ENCODE data around the gene PTPRD. TPM values are rescaled to one million over a fixed set of nuclear protein-coding genes. Genes with fewer than 3 reads are reported as not detected.

PTPRD gene
- total and polyA plus RNA-seq, 9 of the 15 experiments (the other 6 are each of a cell fraction or from before 2014, with no cell fraction given): 0.11 TPM; not detected in 8

DNA sequence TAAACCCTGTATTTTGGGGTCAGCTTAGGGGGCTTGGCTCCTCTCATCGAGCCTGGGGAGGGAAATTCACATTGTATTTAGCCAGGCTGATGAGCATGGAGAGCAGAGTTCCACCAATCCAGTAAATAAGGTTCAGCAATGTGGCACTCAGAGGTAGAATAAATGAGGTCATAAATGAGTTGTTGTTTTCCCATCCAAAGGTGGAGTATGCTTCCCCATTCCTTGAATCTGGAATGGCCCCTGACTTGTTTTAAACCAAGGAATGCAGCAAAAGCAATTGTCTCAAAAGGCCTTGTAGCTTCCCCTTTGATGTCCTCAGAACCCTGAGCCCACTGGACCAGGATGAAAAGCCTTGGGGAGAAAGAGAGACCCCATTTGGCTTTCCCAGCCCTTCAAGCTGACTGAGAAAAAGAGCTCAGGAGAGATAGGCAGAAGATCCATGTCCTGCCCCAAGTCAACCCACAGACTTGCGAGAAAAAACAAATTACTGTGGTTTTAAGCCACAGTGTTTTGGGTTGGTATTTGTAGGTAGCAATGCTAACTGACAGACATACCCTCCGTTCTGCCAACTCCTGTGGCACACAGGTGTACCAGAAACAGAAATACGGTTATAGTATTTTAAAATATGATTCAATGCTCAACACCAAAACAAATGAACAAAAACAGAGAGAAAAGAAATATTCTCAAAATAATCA, 2247.2 kb downstream of the PTPRD start:
- no TSS peak for BruUV-seq (replicated peaks)
- no peaks in the 10 kb centered on the region for H3K27me3 ChIP-seq (ENCODE audit: control insufficient read depth in 2 of 2, insufficient read depth in 2 of 2, low read length in 2 of 2)
- H3K9me3 ChIP-seq (replicated peaks; ENCODE audit: control insufficient read depth, insufficient read depth, low read depth, low read length): no peaks in the 10 kb centered on the region; the same call in 1 of the 2 replicates
- ChIA-PET POLR2A (no interaction called here), CTCF (ENCODE audit: low intra/inter-chr PET ratio) (no interaction called here)
- H3K9me1 ChIP-seq (ENCODE audit: control insufficient read depth, insufficient read depth, low read length): no peaks in the 10 kb centered on the region
- in situ Hi-C loops (cut with MboI) (no loop called here), intact Hi-C loops (cut with micrococcal nuclease) (no loop called here)
- no peak overlapping the region for H3K9ac ChIP-seq (ENCODE audit: insufficient read depth in 1 of 2, low read depth in 2 of 2, low read length in 2 of 2)
- DNase-seq (ENCODE audit: extremely low read depth in 1 of 4, low spot score in 3 of 4) (no peak), FAIRE-seq (no peak), ATAC-seq (no peak)
- no peak overlapping the region for H3K4me2 ChIP-seq (ENCODE audit: insufficient read depth, low read length)
- H3K27ac ChIP-seq (ENCODE audit: extremely low read depth, low read depth, low read length): no peak overlapping the region
- no peaks in the 10 kb centered on the region for H3K4me1 ChIP-seq (replicated peaks in 1 of 2; ENCODE audit: control insufficient read depth in 2 of 2, insufficient read depth in 2 of 2, low read length in 2 of 2)
- H3K36me3 ChIP-seq (ENCODE audit: control insufficient read depth, insufficient read depth, low read length): no peaks in the 10 kb centered on the region
- 0% methylated on average over 4 of the region's 4 CpGs for WGBS (ENCODE audit: insufficient coverage, low coverage, missing lambda C conversion rate)
- no peaks in the 10 kb centered on the region for H4K20me1 ChIP-seq (replicated peaks; ENCODE audit: control insufficient read depth, insufficient read depth, low read length)
- TF ChIP-seq, protein P1, sequence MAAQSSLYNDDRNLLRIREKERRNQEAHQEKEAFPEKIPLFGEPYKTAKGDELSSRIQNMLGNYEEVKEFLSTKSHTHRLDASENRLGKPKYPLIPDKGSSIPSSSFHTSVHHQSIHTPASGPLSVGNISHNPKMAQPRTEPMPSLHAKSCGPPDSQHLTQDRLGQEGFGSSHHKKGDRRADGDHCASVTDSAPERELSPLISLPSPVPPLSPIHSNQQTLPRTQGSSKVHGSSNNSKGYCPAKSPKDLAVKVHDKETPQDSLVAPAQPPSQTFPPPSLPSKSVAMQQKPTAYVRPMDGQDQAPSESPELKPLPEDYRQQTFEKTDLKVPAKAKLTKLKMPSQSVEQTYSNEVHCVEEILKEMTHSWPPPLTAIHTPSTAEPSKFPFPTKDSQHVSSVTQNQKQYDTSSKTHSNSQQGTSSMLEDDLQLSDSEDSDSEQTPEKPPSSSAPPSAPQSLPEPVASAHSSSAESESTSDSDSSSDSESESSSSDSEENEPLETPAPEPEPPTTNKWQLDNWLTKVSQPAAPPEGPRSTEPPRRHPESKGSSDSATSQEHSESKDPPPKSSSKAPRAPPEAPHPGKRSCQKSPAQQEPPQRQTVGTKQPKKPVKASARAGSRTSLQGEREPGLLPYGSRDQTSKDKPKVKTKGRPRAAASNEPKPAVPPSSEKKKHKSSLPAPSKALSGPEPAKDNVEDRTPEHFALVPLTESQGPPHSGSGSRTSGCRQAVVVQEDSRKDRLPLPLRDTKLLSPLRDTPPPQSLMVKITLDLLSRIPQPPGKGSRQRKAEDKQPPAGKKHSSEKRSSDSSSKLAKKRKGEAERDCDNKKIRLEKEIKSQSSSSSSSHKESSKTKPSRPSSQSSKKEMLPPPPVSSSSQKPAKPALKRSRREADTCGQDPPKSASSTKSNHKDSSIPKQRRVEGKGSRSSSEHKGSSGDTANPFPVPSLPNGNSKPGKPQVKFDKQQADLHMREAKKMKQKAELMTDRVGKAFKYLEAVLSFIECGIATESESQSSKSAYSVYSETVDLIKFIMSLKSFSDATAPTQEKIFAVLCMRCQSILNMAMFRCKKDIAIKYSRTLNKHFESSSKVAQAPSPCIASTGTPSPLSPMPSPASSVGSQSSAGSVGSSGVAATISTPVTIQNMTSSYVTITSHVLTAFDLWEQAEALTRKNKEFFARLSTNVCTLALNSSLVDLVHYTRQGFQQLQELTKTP (IDR thresholded peaks at IDR 0.05; ENCODE audit: low read depth in 1 of 2, partially characterized antibody in 2 of 2): no peak
- no peak for TF ChIP-seq RFX7 (CRISPR knock-in tag; IDR thresholded peaks at IDR 0.05)
- TF ChIP-seq, protein P2, sequence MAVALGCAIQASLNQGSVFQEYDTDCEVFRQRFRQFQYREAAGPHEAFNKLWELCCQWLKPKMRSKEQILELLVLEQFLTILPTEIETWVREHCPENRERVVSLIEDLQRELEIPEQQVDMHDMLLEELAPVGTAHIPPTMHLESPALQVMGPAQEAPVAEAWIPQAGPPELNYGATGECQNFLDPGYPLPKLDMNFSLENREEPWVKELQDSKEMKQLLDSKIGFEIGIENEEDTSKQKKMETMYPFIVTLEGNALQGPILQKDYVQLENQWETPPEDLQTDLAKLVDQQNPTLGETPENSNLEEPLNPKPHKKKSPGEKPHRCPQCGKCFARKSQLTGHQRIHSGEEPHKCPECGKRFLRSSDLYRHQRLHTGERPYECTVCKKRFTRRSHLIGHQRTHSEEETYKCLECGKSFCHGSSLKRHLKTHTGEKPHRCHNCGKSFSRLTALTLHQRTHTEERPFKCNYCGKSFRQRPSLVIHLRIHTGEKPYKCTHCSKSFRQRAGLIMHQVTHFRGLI (CRISPR knock-in tag; IDR thresholded peaks at IDR 0.05): no peak
- TF ChIP-seq, protein P3, sequence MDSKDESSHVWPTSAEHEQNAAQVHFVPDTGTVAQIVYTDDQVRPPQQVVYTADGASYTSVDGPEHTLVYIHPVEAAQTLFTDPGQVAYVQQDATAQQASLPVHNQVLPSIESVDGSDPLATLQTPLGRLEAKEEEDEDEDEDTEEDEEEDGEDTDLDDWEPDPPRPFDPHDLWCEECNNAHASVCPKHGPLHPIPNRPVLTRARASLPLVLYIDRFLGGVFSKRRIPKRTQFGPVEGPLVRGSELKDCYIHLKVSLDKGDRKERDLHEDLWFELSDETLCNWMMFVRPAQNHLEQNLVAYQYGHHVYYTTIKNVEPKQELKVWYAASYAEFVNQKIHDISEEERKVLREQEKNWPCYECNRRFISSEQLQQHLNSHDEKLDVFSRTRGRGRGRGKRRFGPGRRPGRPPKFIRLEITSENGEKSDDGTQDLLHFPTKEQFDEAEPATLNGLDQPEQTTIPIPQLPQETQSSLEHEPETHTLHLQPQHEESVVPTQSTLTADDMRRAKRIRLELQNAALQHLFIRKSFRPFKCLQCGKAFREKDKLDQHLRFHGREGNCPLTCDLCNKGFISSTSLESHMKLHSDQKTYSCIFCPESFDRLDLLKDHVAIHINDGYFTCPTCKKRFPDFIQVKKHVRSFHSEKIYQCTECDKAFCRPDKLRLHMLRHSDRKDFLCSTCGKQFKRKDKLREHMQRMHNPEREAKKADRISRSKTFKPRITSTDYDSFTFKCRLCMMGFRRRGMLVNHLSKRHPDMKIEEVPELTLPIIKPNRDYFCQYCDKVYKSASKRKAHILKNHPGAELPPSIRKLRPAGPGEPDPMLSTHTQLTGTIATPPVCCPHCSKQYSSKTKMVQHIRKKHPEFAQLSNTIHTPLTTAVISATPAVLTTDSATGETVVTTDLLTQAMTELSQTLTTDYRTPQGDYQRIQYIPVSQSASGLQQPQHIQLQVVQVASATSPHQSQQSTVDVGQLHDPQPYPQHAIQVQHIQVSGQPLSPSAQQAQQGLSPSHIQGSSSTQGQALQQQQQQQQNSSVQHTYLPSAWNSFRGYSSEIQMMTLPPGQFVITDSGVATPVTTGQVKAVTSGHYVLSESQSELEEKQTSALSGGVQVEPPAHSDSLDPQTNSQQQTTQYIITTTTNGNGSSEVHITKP (IDR thresholded peaks at IDR 0.05; ENCODE audit: partially characterized antibody): no peak
- no peak for TF ChIP-seq SMAD3 (CRISPR knock-in tag; conservative IDR thresholded peaks at IDR 0.05)
- TF ChIP-seq, protein P4, sequence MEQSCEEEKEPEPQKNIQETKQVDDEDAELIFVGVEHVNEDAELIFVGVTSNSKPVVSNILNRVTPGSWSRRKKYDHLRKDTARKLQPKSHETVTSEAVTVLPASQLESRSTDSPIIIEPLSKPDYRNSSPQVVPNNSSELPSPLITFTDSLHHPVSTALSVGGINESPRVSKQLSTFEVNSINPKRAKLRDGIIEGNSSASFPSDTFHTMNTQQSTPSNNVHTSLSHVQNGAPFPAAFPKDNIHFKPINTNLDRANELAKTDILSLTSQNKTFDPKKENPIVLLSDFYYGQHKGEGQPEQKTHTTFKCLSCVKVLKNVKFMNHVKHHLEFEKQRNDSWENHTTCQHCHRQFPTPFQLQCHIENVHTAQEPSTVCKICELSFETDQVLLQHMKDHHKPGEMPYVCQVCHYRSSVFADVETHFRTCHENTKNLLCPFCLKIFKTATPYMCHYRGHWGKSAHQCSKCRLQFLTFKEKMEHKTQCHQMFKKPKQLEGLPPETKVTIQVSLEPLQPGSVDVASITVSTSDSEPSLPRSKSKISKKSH (CRISPR knock-in tag; IDR thresholded peaks at IDR 0.05): no peak
- TF ChIP-seq ASH1L (IDR thresholded peaks at IDR 0.05; ENCODE audit: borderline replicate concordance, low read depth, partially characterized antibody): no peak
- TF ChIP-seq ZNF124 (CRISPR knock-in tag; IDR thresholded peaks at IDR 0.05): no peak
- TF ChIP-seq HMGN3 (IDR thresholded peaks at IDR 0.05; ENCODE audit: borderline replicate concordance, extremely low read depth, insufficient read length, low read depth, low read length): no peak
- TF ChIP-seq POLR2H (tag; IDR thresholded peaks at IDR 0.05; ENCODE audit: low read depth): no peak
- H3K79me2 ChIP-seq (ENCODE audit: control insufficient read depth, insufficient read depth, low read length): no peaks in the 10 kb centered on the region
- H2AFZ ChIP-seq (ENCODE audit: low read depth, low read length): no peak overlapping the region
- no peak overlapping the region for H3K4me3 ChIP-seq
